Hepatocyte (in vitro differentiated cells): Measurements from ENCODE around the gene POU6F2. TPM values are rescaled to one million over a fixed set of nuclear protein-coding genes. Genes with fewer than 3 reads are reported as not detected.

Source experiments
- DNase-seq: peaks from one replicate; pipeline ENCODE4 v3.0.0-alpha.2; 2016; ENCODE audit warnings: low spot score
- H2AFZ ChIP-seq: fragments of 200-600 bp; sonication (generic); 2 replicates; pipeline ENCODE4 v1.6.0; 2016; ENCODE audit warnings: antibody characterized with exemption, mild to moderate bottlenecking
- H3K27ac ChIP-seq: fragments of 200-600 bp; sonication (generic); 2 replicates; pipeline ENCODE4 v1.5.1; 2016; ENCODE audit warnings: mild to moderate bottlenecking
- H3K27me3 ChIP-seq: fragments of 200-600 bp; sonication (generic); 2 replicates; pipeline ENCODE4 v1.6.1; 2016
- H3K36me3 ChIP-seq: fragments of 200-600 bp; sonication (generic); replicated peaks from 2 replicates; pipeline ENCODE4 v1.5.1; 2016; ENCODE audit warnings: low read depth; ENCODE audit not compliant: insufficient read depth
- H3K4me1 ChIP-seq: fragments of 200-600 bp; sonication (generic); 2 replicates; pipeline ENCODE4 v1.5.1; 2016; ENCODE audit warnings: mild to moderate bottlenecking, moderate library complexity; ENCODE audit not compliant: insufficient read depth
- H3K4me2 ChIP-seq: fragments of 200-600 bp; sonication (generic); 2 replicates; pipeline ENCODE4 v1.6.0; 2016
- H3K4me3 ChIP-seq: fragments of 200-600 bp; sonication (generic); 2 replicates; pipeline ENCODE4 v1.5.1; 2016; ENCODE audit warnings: mild to moderate bottlenecking
- H3K79me2 ChIP-seq: fragments of 200-600 bp; sonication (generic); 2 replicates; pipeline ENCODE4 v1.6.0; 2017; ENCODE audit warnings: mild to moderate bottlenecking
- H3K9me2 ChIP-seq: fragments of 200-600 bp; sonication (generic); replicated peaks from 2 replicates; pipeline ENCODE4 v1.6.0; 2017; ENCODE audit warnings: mild to moderate bottlenecking; ENCODE audit not compliant: insufficient read depth
- H3K9me3 ChIP-seq: fragments of 200-600 bp; sonication (generic); 2 replicates; pipeline ENCODE4 v1.5.1; 2016; ENCODE audit warnings: low read depth, mild to moderate bottlenecking
- H4K20me1 ChIP-seq: fragments of 200-600 bp; sonication (generic); 2 replicates; pipeline ENCODE4 v1.6.0; 2016; ENCODE audit warnings: mild to moderate bottlenecking; ENCODE audit not compliant: insufficient read depth, poor library complexity, severe bottlenecking
- EZH2 ChIP-seq: fragments of 200-600 bp; sonication (generic); IDR thresholded peaks from 2 replicates; pipeline ENCODE4 v1.6.1; 2016; ENCODE audit warnings: antibody characterized with exemption, mild to moderate bottlenecking, borderline replicate concordance
- EZH2phosphoT487 ChIP-seq: fragments of 200-600 bp; sonication (generic); IDR thresholded peaks from one replicate; pipeline ENCODE4 v1.6.1; 2018; ENCODE audit warnings: antibody characterized with exemption, mild to moderate bottlenecking, low read depth, moderate library complexity; ENCODE audit not compliant: unreplicated experiment, severe bottlenecking
- WGBS: methylation state at CpG from one replicate; pipeline ENCODE4 v1.1.6; 2016; ENCODE audit warnings: low lambda C conversion rate; ENCODE audit errors: missing lambda C conversion rate; 5-methylcytosine and 5-hydroxymethylcytosine counted together
- polyA plus RNA-seq: library from polyadenylated mRNA; unstranded; fragments of >200 nt; fragmentation: Nextera tagmentation; extraction: Ambion mirVana; gene quantifications from 2 replicates; pipeline ENCODE4 v1.2.1, GENCODE V29; 2016
- total RNA-seq: library from RNA; depleted of rRNA; stranded (reverse); fragments of >200 nt; gene quantifications from 2 replicates; pipeline ENCODE4 v1.2.3, GENCODE V29; 2014
- TF ChIP-seq, protein P1 (sequence below): fragments of 200-600 bp; sonication (generic); IDR thresholded peaks from 2 replicates; pipeline ENCODE4 v1.5.1; 2016; ENCODE audit warnings: antibody characterized with exemption, mild to moderate bottlenecking; ENCODE audit not compliant: poor library complexity

The POU6F2 gene
- total and polyA plus RNA-seq, 2 experiments from 2014 or later = 0.67 to 1.4 TPM

DNA sequence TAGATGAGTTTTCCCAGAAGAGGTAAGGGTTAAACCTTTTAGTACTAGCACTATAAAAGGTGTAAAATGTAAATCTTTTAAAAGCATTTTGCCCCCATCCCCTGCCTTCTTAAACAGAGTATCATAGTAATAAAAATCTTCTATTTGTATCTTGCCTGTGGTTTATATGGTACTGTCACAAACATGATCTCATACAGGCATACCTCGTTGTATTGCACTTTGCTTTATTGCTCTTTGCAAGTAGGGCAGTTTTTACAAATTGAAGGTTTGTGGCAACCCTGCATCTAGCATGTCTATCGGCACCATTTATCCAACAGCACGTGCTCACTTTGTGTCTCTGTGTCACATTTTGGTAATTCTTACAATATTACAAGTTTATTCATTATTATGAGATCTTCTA, 389.7 kb downstream of the POU6F2 start:
- WGBS = 71% methylated on average over 3 of the region's 3 CpGs
- H3K4me2 ChIP-seq = no peak overlapping the region
- no peaks in the 10 kb centered on the region for H3K36me3 ChIP-seq
- H3K9me2 ChIP-seq = no peaks in the 10 kb centered on the region
- TF ChIP-seq, protein P1, sequence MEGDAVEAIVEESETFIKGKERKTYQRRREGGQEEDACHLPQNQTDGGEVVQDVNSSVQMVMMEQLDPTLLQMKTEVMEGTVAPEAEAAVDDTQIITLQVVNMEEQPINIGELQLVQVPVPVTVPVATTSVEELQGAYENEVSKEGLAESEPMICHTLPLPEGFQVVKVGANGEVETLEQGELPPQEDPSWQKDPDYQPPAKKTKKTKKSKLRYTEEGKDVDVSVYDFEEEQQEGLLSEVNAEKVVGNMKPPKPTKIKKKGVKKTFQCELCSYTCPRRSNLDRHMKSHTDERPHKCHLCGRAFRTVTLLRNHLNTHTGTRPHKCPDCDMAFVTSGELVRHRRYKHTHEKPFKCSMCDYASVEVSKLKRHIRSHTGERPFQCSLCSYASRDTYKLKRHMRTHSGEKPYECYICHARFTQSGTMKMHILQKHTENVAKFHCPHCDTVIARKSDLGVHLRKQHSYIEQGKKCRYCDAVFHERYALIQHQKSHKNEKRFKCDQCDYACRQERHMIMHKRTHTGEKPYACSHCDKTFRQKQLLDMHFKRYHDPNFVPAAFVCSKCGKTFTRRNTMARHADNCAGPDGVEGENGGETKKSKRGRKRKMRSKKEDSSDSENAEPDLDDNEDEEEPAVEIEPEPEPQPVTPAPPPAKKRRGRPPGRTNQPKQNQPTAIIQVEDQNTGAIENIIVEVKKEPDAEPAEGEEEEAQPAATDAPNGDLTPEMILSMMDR = no peak
- no peak for TF ChIP-seq EZH2
- no peak for TF ChIP-seq EZH2phosphoT487
- no peak overlapping the region for H3K27ac ChIP-seq
- H3K27me3 ChIP-seq = no peaks in the 10 kb centered on the region
- H2AFZ ChIP-seq = no peak overlapping the region
- H3K9me3 ChIP-seq = no peaks in the 10 kb centered on the region
- peaks cover 5% of the 10 kb centered on the region for H3K4me1 ChIP-seq
- H3K4me3 ChIP-seq = no peak overlapping the region
- no peaks in the 10 kb centered on the region for H3K79me2 ChIP-seq
- H4K20me1 ChIP-seq = no peaks in the 10 kb centered on the region
- no peak for DNase-seq

GRCh38 chr7:39367943-39368342, 390.2 kb downstream of the POU6F2 start:
- peaks cover 5% of the 10 kb centered on the region for H3K4me1 ChIP-seq
- H3K4me2 ChIP-seq = no peak overlapping the region
- H4K20me1 ChIP-seq = no peaks in the 10 kb centered on the region
- no peak for DNase-seq
- no peaks in the 10 kb centered on the region for H3K9me2 ChIP-seq
- H3K36me3 ChIP-seq = no peaks in the 10 kb centered on the region
- H3K27ac ChIP-seq = no peak overlapping the region
- H3K79me2 ChIP-seq = no peaks in the 10 kb centered on the region
- no peak overlapping the region for H2AFZ ChIP-seq
- 96% methylated on average over 2 of the region's 2 CpGs for WGBS
- no peak overlapping the region for H3K4me3 ChIP-seq
- no peaks in the 10 kb centered on the region for H3K9me3 ChIP-seq
- TF ChIP-seq EZH2phosphoT487 (no peak), EZH2 (no peak)
- TF ChIP-seq, protein P1 = no peak
- no peaks in the 10 kb centered on the region for H3K27me3 ChIP-seq

- H3K36me3 ChIP-seq = no peaks in the 10 kb centered on the region
- H4K20me1 ChIP-seq = no peaks in the 10 kb centered on the region
- no peak overlapping the region for H2AFZ ChIP-seq
- 100% methylated on average over 1 of the region's 1 CpG for WGBS
- no peak overlapping the region for H3K4me2 ChIP-seq
- no peak overlapping the region for H3K4me3 ChIP-seq
- no peak overlapping the region for H3K27ac ChIP-seq
- TF ChIP-seq, protein P1 = no peak
- TF ChIP-seq EZH2 (no peak), EZH2phosphoT487 (no peak)
- no peaks in the 10 kb centered on the region for H3K79me2 ChIP-seq
- H3K9me3 ChIP-seq = no peaks in the 10 kb centered on the region
- no peaks in the 10 kb centered on the region for H3K4me1 ChIP-seq
- H3K27me3 ChIP-seq = no peaks in the 10 kb centered on the region
- no peak for DNase-seq
- H3K9me2 ChIP-seq = no peaks in the 10 kb centered on the region
Measured at GRCh38 chr7:39372383-39372782, 394.7 kb downstream of the POU6F2 start.
